ENCODE data around the gene SNX21. TPM values are rescaled to one million over a fixed set of nuclear protein-coding genes. Genes with fewer than 3 reads are reported as not detected.

Gene SNX21
- total RNA-seq, 1 experiment from 2014 or later = 9.8 TPM

GRCh38 chr20:45890985-45891983 is 57.7 kb downstream of the SNX21 start, which contains the start of the genes CTSA and NEURL2:
CTSA (plus strand) TSS chr20:45891335; CDS start chr20:45891569, 234 bp downstream.
NEURL2 (minus strand) TSS chr20:45891208; CDS start chr20:45890991, 217 bp downstream.
- Histone ChIP-seq H3K4me1 (replicated peaks; ENCODE audit: insufficient read depth) (peaks cover 14% of the 10 kb centered on the region; the same call in 1 of the 2 replicates), H4K20me1 (ENCODE audit: insufficient read depth) (no peaks in the 10 kb centered on the region), H3K9me2 (ENCODE audit: insufficient read depth) (no peaks in the 10 kb centered on the region), H3K4me3 (peak within 1 kb of the TSS; percentile 82), H3K4me2 (peak within 1 kb of the TSS; percentile 98), H3F3A (ENCODE audit: insufficient read depth, low read depth) (peaks cover 46% of the 10 kb centered on the region; the same call in 1 of the 2 replicates), H2AFZ (peak within 1 kb of the TSS; percentile 99), H3K27ac (no peak within 1 kb of the TSS), H3K9me3 (ENCODE audit: insufficient read depth, low read depth) (no peaks in the 10 kb centered on the region), H3K79me2 (ENCODE audit: low read depth) (peaks cover 13% of the 10 kb centered on the region), H3K27me3 (ENCODE audit: insufficient read depth, low read depth) (no peaks in the 10 kb centered on the region), H3K36me3 (ENCODE audit: low read depth) (peaks cover 12% of the 10 kb centered on the region; the same call in 1 of the 2 replicates)
- peak; percentile 81 to 90 for DNase-seq
- no peak for TF ChIP-seq EZH2 (IDR thresholded peaks at IDR 0.05; ENCODE audit: low read depth)
- no peak; the same call in 1 of the 2 replicates for TF ChIP-seq CTCF (conservative IDR thresholded peaks at IDR 0.05)
- ChIA-PET CTCF (interaction anchor here (1.0 kb wide), 1 partner anchor 13 kb away, joined by 3 read pairs; no protein-coding TSS in a partner anchor), POLR2A (ENCODE audit: unreplicated experiment) (interaction anchor here (0.6 kb wide), 1 partner anchor 42 kb away, joined by 8 read pairs; no protein-coding TSS in a partner anchor)
- no TSS peak for BruUV-seq (replicated peaks)
- intact Hi-C loops (cut with micrococcal nuclease; ENCODE audit: unreplicated experiment) = loop anchor here (5.0 kb wide), 1 partner anchor 74 kb away; no protein-coding TSS in a partner anchor

- Histone ChIP-seq H3K4me2 (peak overlapping the region; percentile 98), H3K9me2 (ENCODE audit: insufficient read depth) (no peaks in the 10 kb centered on the region), H3K9me3 (ENCODE audit: insufficient read depth, low read depth) (no peaks in the 10 kb centered on the region), H2AFZ (peak overlapping the region; percentile 99), H3K27me3 (ENCODE audit: insufficient read depth, low read depth) (no peaks in the 10 kb centered on the region), H4K20me1 (ENCODE audit: insufficient read depth) (no peaks in the 10 kb centered on the region), H3K36me3 (ENCODE audit: low read depth) (peaks cover 20% of the 10 kb centered on the region), H3F3A (ENCODE audit: insufficient read depth, low read depth) (peaks cover 53% of the 10 kb centered on the region; the same call in 1 of the 2 replicates), H3K79me2 (ENCODE audit: low read depth) (peaks cover 13% of the 10 kb centered on the region), H3K4me1 (replicated peaks; ENCODE audit: insufficient read depth) (peaks cover 14% of the 10 kb centered on the region; the same call in 1 of the 2 replicates), H3K27ac (no peak overlapping the region), H3K4me3 (peak overlapping the region; percentile 82)
- intact Hi-C loops (cut with micrococcal nuclease; ENCODE audit: unreplicated experiment) = loop anchor here (2.0 to 5.0 kb wide), 2 partner anchors 75 to 93 kb away; no protein-coding TSS in a partner anchor
- BruUV-seq (replicated peaks) = TSS peak; percentile 22
- TF ChIP-seq EZH2 (IDR thresholded peaks at IDR 0.05; ENCODE audit: low read depth) (no peak), CTCF (conservative IDR thresholded peaks at IDR 0.05) (0 out of 2 replicates have a peak, but pooled peaks have one; percentile 42)
- CTCF ChIA-PET = no interaction called here
- peak; percentile 39 to 59 for DNase-seq
- POLR2A ChIA-PET (ENCODE audit: unreplicated experiment) = interaction anchor here (0.6 to 0.7 kb wide), 4 partner anchors 37 to 75 kb away, joined by 3 to 8 read pairs (median 6); no protein-coding TSS in a partner anchor
Observed at GRCh38 chr20:45892049-45892825, 58.6 kb downstream of the SNX21 start.

Other genes with a start within 250 kb of the SNX21 start
- gene WFDC10A, start 204.1 kb upstream of the SNX21 start, total RNA-seq (2021) = not detected in 2 replicates
- not detected in 2 replicates for gene WFDC9, start 202.5 kb upstream of the SNX21 start, total RNA-seq (2021)
- not detected in 2 replicates for gene WFDC11, start 163.6 kb upstream of the SNX21 start, total RNA-seq (2021)
- gene WFDC13, start 131.8 kb upstream of the SNX21 start, total RNA-seq (2021) = not detected in 2 replicates
- not detected in 2 replicates for gene WFDC10B, start 128.8 kb upstream of the SNX21 start, total RNA-seq (2021)
- gene SPINT4, start 111.5 kb upstream of the SNX21 start, total RNA-seq (2021) = not detected in 2 replicates
- gene WFDC3, start 41.9 kb upstream of the SNX21 start, total RNA-seq (2021) = 21.6 and 22.4 TPM in 2 replicates
- 53.4 and 56.6 TPM in 2 replicates for gene DNTTIP1, start 41.8 kb upstream of the SNX21 start, total RNA-seq (2021)
- 207 TPM in 2 replicates for gene UBE2C, start 21.2 kb upstream of the SNX21 start, total RNA-seq (2021)
- gene TNNC2, start 6.5 kb upstream of the SNX21 start, total RNA-seq (2021) = 1.3 TPM in 1 of 2 replicates, not detected in the other
- 33.4 and 40.0 TPM in 2 replicates for gene ACOT8, start 23.6 kb downstream of the SNX21 start, total RNA-seq (2021)
- 2.7 and 3.3 TPM in 2 replicates for gene ZSWIM3, start 23.8 kb downstream of the SNX21 start, total RNA-seq (2021)
- gene ZSWIM1, start 47.4 kb downstream of the SNX21 start, total RNA-seq (2021) = 13.2 and 13.5 TPM in 2 replicates
- 5.2 and 6.3 TPM in 2 replicates for gene SPATA25, start 53.8 kb downstream of the SNX21 start, total RNA-seq (2021)
- gene NEURL2, start 57.4 kb downstream of the SNX21 start, total RNA-seq (2021) = 6.5 and 9.2 TPM in 2 replicates
- gene CTSA, start 57.5 kb downstream of the SNX21 start, total RNA-seq (2021) = 123 and 132 TPM in 2 replicates
- 113 and 127 TPM in 2 replicates for gene PLTP, start 78.4 kb downstream of the SNX21 start, total RNA-seq (2021)
- gene PCIF1, start 100.9 kb downstream of the SNX21 start, total RNA-seq (2021) = 35.3 and 35.6 TPM in 2 replicates
- gene ZNF335, start 138.4 kb downstream of the SNX21 start, total RNA-seq (2021) = 14.1 and 16.3 TPM in 2 replicates
- not detected in 2 replicates for gene MMP9, start 175.1 kb downstream of the SNX21 start, total RNA-seq (2021)
- gene SLC12A5, start 195.4 kb downstream of the SNX21 start, total RNA-seq (2021) = 6.0 and 8.7 TPM in 2 replicates

Data from PC-9 (cell line).